ENCODE measurements around the gene CUX1. TPM values are rescaled to one million over a fixed set of nuclear protein-coding genes. Genes with fewer than 3 reads are reported as not detected.

CUX1 gene
- total and polyA plus RNA-seq, 10 of the 15 experiments (the other 5 are each of a cell fraction or from before 2014, with no cell fraction given) = 6.1 to 48.6 (median 25.9) TPM

DNA sequence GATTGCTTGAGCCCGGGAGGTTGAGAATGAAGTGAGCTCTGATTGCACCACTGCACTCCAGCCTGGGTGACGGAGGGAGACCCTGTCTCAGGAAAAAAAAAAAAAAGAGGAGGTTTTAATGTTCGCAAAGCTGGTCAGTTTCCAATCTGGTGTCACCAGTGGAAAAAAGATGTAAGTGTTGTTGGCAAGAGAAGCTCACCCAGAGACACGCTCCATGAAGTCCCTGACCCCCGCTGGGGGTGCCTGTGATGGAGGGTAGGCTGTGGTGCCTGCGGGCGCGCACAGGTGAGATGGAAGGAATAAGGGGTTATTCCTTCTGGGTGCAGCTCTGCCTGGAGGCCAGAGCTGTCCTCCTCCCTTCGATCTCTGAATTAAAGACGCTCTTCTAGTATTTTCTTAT is 122.7 kb downstream of the CUX1 start:
- DNase-seq (ENCODE audit: low read depth, low spot score) = no peak
- in situ Hi-C loops (cut with MboI) = no loop called here
- ChIA-PET CTCF (interaction anchor here (0.7 to 1.3 kb wide), 2 partner anchors 13 to 16 kb away, joined by 3 read pairs; no protein-coding TSS in a partner anchor), POLR2A (interaction anchor here (0.8 to 2.6 kb wide), 5 partner anchors 13 to 45 kb away, joined by 3 to 12 read pairs (median 5); no protein-coding TSS in a partner anchor), SMC1A (ENCODE audit: uncharacterized antibody, unreplicated experiment) (interaction anchor here (1.0 to 3.7 kb wide), 7 partner anchors 14 to 115 kb away, joined by 3 to 21 read pairs (median 11); no protein-coding TSS in a partner anchor), RAD21 (ENCODE audit: unreplicated experiment) (interaction anchor here (0.6 to 3.6 kb wide), 10 partner anchors 15 to 503 kb away, joined by 3 to 28 read pairs (median 4); partner anchors contain the start of gene CUX1)
- Histone ChIP-seq H3K4me3 (no peak overlapping the region), H4K20me1 (ENCODE audit: control insufficient read depth, insufficient read depth) (no peaks in the 10 kb centered on the region), H2AFZ (ENCODE audit: control insufficient read depth, low read depth, low read length) (no peak overlapping the region), H3K27ac (ENCODE audit: control insufficient read depth, insufficient read depth) (no peak overlapping the region), H3K27me3 (replicated peaks in 1 of 2; ENCODE audit: control insufficient read depth in 2 of 2, insufficient read depth in 2 of 2, low read length in 1 of 2) (no peaks in the 10 kb centered on the region), H3K79me2 (ENCODE audit: control insufficient read depth, insufficient read depth, low read length) (peaks cover 9% of the 10 kb centered on the region), H3K9me3 (replicated peaks; ENCODE audit: control insufficient read depth, insufficient read depth, low read length) (no peaks in the 10 kb centered on the region; the same call in 2 of the 3 replicates), H3K36me3 (ENCODE audit: control insufficient read depth in 2 of 2, insufficient read depth in 2 of 2, low read length in 1 of 2) (peaks cover 0 to 3% of the 10 kb centered on the region in 2 experiments; a peak in 2 of 4 replicates), H3K4me2 (ENCODE audit: control insufficient read depth, insufficient read depth) (no peak overlapping the region), H3K9ac (ENCODE audit: control insufficient read depth, insufficient read depth, low read length) (no peak overlapping the region), H3K4me1 (ENCODE audit: control insufficient read depth, insufficient read depth, low read length) (peaks cover 54% of the 10 kb centered on the region)
- TF ChIP-seq JUND (IDR thresholded peaks at IDR 0.05; ENCODE audit: low read depth, low read length) = no peak
- TF ChIP-seq, protein P1, sequence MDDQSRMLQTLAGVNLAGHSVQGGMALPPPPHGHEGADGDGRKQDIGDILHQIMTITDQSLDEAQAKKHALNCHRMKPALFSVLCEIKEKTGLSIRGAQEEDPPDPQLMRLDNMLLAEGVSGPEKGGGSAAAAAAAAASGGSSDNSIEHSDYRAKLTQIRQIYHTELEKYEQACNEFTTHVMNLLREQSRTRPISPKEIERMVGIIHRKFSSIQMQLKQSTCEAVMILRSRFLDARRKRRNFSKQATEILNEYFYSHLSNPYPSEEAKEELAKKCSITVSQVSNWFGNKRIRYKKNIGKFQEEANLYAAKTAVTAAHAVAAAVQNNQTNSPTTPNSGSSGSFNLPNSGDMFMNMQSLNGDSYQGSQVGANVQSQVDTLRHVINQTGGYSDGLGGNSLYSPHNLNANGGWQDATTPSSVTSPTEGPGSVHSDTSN (IDR thresholded peaks at IDR 0.05; ENCODE audit: insufficient replicate concordance, low read depth, low read length) = no peak
- TF ChIP-seq, protein P2, sequence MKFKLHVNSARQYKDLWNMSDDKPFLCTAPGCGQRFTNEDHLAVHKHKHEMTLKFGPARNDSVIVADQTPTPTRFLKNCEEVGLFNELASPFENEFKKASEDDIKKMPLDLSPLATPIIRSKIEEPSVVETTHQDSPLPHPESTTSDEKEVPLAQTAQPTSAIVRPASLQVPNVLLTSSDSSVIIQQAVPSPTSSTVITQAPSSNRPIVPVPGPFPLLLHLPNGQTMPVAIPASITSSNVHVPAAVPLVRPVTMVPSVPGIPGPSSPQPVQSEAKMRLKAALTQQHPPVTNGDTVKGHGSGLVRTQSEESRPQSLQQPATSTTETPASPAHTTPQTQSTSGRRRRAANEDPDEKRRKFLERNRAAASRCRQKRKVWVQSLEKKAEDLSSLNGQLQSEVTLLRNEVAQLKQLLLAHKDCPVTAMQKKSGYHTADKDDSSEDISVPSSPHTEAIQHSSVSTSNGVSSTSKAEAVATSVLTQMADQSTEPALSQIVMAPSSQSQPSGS (IDR thresholded peaks at IDR 0.05; ENCODE audit: low read length) = no peak
- TF ChIP-seq POLR2AphosphoS2 (IDR thresholded peaks at IDR 0.05; ENCODE audit: low read depth, low read length) = no peak
- TF ChIP-seq CBFB (IDR thresholded peaks at IDR 0.05; ENCODE audit: low read depth) = no peak
- no peak for TF ChIP-seq CREM (IDR thresholded peaks at IDR 0.05; ENCODE audit: low read depth)
- TF ChIP-seq TBL1XR1 (IDR thresholded peaks at IDR 0.05; ENCODE audit: low read depth, low read length) = no peak
- no peak for TF ChIP-seq SREBF1 (IDR thresholded peaks at IDR 0.05; ENCODE audit: low read length)
- no TSS peak for BruUV-seq (replicated peaks)
- no peak for ATAC-seq
- intact Hi-C loops (cut with micrococcal nuclease; ENCODE audit: unreplicated experiment) = no loop called here
- no peak for FAIRE-seq
- WGBS (ENCODE audit: insufficient coverage, insufficient replicate concordance, low lambda C conversion rate, missing lambda C conversion rate) = 84% methylated on average over 10 of the region's 10 CpGs
